ENCODE results near the gene LITAFD.

The LITAFD gene

DNA sequence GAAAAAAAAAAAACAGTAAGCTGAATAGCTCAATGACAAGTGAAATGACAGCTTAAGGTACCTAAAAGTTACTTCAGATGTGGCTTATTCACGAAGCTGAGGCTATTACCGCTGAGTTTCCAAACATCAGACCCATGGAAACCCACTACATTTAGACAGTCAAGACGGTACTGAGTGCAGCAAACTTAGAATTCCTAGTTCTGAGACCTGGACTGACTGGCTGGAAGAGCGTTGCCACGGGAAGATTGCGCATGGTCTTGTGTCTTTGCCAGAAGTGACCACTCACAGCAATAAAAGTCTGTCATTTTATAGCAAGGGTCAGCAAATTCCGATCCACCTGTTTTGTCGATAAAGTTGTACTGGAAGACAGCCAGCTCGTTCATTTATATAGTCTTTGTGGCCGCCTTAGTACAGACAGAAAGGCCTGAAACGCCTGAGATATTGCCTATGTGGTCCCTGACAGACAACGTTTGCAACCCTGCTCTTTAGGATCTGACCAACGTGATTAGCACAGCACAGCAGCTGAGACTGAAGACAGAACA is 19.2 kb downstream of the LITAFD start:
- H3K4me3 ChIP-seq (ENCODE audit: low read length): no peak overlapping the region
- no peak for DNase-seq (ENCODE audit: low read depth)
- TF ChIP-seq, protein P1, sequence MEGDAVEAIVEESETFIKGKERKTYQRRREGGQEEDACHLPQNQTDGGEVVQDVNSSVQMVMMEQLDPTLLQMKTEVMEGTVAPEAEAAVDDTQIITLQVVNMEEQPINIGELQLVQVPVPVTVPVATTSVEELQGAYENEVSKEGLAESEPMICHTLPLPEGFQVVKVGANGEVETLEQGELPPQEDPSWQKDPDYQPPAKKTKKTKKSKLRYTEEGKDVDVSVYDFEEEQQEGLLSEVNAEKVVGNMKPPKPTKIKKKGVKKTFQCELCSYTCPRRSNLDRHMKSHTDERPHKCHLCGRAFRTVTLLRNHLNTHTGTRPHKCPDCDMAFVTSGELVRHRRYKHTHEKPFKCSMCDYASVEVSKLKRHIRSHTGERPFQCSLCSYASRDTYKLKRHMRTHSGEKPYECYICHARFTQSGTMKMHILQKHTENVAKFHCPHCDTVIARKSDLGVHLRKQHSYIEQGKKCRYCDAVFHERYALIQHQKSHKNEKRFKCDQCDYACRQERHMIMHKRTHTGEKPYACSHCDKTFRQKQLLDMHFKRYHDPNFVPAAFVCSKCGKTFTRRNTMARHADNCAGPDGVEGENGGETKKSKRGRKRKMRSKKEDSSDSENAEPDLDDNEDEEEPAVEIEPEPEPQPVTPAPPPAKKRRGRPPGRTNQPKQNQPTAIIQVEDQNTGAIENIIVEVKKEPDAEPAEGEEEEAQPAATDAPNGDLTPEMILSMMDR (IDR thresholded peaks at IDR 0.05; ENCODE audit: insufficient read depth, low read depth, low read length, missing control alignments): no peak

DNA sequence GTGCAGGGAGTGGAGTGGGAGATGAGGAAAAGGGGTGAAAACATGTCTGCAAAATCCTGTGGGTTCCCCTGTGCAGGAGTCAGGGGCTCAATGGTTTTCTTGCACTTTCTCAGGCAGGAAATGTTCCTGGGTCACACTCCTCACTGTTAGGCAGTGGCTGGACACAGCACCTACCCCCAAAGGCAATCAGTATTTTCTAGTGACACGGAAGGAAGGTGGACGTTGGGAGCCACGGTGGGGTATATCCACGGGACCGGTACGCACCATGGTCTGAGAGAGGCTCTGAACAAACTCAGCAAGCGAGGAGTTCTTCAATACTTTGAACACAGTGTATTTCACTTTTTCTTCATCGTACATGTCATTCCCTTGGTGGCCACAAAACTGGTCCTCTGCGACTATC is 20.9 kb downstream of the LITAFD start:
- H3K4me3 ChIP-seq (ENCODE audit: low read length): no peak overlapping the region
- DNase-seq (ENCODE audit: low read depth): no peak
- TF ChIP-seq, protein P1 (IDR thresholded peaks at IDR 0.05; ENCODE audit: insufficient read depth, low read depth, low read length, missing control alignments): no peak

DNA sequence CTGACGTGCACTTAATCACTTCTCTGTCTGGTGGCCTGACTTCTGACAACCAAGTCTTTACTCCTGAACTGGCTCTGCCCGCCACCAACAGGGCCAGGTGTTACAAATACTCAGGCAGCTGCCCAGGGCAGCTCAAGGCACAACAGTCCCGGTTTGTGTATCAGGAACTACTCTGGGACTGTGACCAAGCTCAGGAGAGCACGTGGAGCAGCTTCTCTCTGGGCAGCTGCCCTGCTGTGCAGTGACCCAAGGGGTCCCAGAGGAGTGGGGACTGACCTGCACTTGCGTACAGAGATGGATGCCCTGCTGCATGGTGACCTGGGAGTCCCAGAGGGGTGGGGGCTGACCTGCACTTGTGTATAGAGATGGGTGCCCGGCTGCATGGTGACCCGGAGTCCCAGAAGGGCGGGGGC is 21.9 kb downstream of the LITAFD start:
- H3K4me3 ChIP-seq (ENCODE audit: low read length): no peak overlapping the region
- DNase-seq (ENCODE audit: low read depth): no peak
- TF ChIP-seq, protein P1 (IDR thresholded peaks at IDR 0.05; ENCODE audit: insufficient read depth, low read depth, low read length, missing control alignments): no peak

DNA sequence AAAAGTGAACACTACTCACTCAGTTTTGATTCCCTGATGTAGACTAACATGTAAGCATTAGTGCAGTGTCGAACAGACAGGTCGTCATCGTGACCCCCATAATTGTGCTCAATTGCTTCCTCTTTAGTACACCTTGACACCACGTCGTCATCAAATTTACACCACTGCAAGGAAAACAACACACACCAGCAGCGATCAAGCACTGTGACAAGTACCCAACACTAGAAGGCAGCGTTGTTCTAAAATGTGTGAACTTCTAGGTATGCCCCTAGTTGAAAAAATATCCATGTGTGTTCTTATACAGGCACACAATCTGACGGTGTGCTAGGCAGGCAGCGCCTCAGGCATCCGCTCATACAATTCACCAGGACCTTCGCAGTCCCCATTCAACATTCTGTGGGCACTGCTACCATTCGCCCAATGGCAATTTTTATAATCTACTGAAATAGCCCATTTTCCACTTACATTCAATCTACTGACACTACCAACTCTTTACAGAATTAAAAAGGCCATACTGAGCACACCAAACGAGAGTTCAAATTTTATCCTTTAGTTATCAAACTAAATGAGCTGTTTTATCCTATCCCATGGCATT is 23.1 kb downstream of the LITAFD start:
- peak; percentile 30 for DNase-seq (ENCODE audit: low read depth)
- no peak overlapping the region for H3K4me3 ChIP-seq (ENCODE audit: low read length)
- TF ChIP-seq, protein P1 (IDR thresholded peaks at IDR 0.05; ENCODE audit: insufficient read depth, low read depth, low read length, missing control alignments): peak; percentile 47

DNA sequence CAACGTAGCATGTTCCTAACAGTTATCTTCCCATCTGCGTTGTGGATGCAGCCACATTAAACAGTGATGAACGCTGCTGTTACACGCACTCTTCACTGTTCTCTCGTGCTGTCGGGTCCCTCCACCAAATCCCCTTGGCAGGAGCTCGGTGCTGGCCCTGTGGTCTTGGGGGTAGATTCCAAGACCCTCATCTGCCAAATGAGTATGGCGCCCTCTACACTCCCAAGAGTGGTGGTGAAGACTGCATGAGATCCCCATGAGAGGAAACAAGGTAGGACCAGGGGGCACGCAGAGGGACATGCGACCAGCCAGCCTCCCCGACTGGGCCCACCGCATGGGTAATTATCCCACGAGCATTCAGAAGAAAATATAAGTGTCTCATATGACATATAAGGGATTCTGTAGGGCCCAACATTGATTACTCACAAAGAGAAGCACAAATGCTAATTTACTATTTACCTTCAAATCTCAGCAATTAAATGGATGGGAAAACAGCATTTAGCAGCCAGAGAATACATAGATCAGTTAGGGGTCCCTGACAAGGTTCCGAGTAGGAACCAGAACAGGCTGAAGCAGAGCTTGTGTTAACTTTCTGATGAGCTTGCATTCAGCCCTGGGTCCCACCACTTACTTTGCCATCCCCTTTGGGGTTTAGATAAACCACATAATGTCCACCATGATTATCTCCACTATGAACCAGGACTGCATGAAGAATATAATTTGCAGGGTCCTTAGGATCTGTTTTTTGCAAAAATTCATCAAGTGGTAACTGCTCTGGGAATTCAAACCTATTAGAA is 23.8 kb downstream of the LITAFD start:
- DNase-seq (ENCODE audit: low read depth): no peak
- no peak overlapping the region for H3K4me3 ChIP-seq (ENCODE audit: low read length)
- TF ChIP-seq, protein P1 (IDR thresholded peaks at IDR 0.05; ENCODE audit: insufficient read depth, low read depth, low read length, missing control alignments): peak; percentile 22

DNA sequence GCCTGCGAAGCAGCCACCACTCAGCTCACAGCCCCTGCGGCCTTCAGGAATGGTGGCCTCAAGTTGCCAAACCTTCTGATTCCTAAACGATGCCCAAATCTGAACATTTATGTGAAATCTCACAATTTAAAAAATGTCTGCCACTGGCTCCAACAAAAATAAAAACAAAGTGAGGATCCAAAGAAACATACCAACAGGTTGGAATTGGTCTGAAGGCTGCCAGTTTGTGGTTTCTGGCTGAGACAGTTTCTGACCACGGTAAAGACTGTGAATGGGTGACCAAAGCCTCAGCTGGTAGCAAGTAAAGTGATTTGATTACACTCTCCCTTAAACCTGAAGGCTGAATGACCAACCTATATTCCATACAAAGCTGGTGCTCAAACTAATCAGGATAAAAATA is 24.9 kb downstream of the LITAFD start:
- no peak for DNase-seq (ENCODE audit: low read depth)
- TF ChIP-seq, protein P1 (IDR thresholded peaks at IDR 0.05; ENCODE audit: insufficient read depth, low read depth, low read length, missing control alignments): no peak
- no peak overlapping the region for H3K4me3 ChIP-seq (ENCODE audit: low read length)

All from epithelial cell of esophagus (primary cell).